B cell (primary cell): ENCODE results near the gene ALG1L2. TPM values are rescaled to one million over a fixed set of nuclear protein-coding genes. Genes with fewer than 3 reads are reported as not detected.
"Not testable (repeated sequence)": the region's sequence is repeated elsewhere in the genome, so short reads cannot be mapped to it uniquely, and the experiment has no call there.

Source experiments
- ATAC-seq: fragments of 200-7000 bp; cut with Tn5 transposase; one replicate; pipeline ENCODE4 v1.10.0; 2021; ENCODE audit warnings: low read depth, mild to moderate bottlenecking, moderate number of reproducible peaks, moderate library complexity
- CTCF ChIA-PET: fragments of 350-600 bp; sonication (Branson Sonifier 250); formaldehyde crosslinking; loops from one replicate; lab custom pipeline; 2021; ENCODE audit warnings: antibody characterized with exemption, inconsistent platforms; lab: Charles Lee
- POLR2A ChIA-PET: fragments of 350-600 bp; sonication (Branson Sonifier 250); formaldehyde crosslinking; loops from one replicate; lab custom pipeline; 2021; ENCODE audit warnings: antibody characterized with exemption; lab: Charles Lee
- DNase-seq: peaks from one replicate; pipeline ENCODE4 v3.0.0; 2013
- H2AFZ ChIP-seq: 2 replicates; pipeline ENCODE4 v1.6.1; 2012; ENCODE audit warnings: mild to moderate bottlenecking, low read depth, low read length; ENCODE audit not compliant: insufficient read depth, poor library complexity, severe bottlenecking
- H3K27ac ChIP-seq, 2 donors: 1 replicate in 1 of 2; 2 replicates in 1 of 2; pipeline ENCODE4 v1.5.1; 2012 to 2013; ENCODE audit warnings: low read length in 2 of 2, mild to moderate bottlenecking in 2 of 2, moderate library complexity in 1 of 2
- H3K27me3 ChIP-seq, 4 experiments: fragments of 200-600 bp in 1 of 4; sonication (generic) in 1 of 4; replicated peaks in 1 of 4; 1 replicate in 2 of 4; 2 replicates in 2 of 4; pipeline versions ENCODE4 v1.6.1 to v1.7.0; 2013 to 2016; ENCODE audit warnings: low read length in 3 of 4, mild to moderate bottlenecking in 2 of 4, mixed read lengths in 1 of 4, moderate library complexity in 1 of 4; ENCODE audit not compliant: insufficient read depth in 4 of 4, control insufficient read depth in 3 of 4; ENCODE audit errors: control extremely low read depth in 1 of 4
- H3K36me3 ChIP-seq, 2 experiments: replicated peaks in 1 of 2; 1 replicate in 1 of 2; 2 replicates in 1 of 2; pipeline versions ENCODE4 v1.6.1 to v1.7.1; 2013; ENCODE audit warnings: low read length in 1 of 2; ENCODE audit not compliant: insufficient read depth in 2 of 2, control insufficient read depth in 1 of 2; ENCODE audit errors: control extremely low read depth in 1 of 2, extremely low read depth in 1 of 2
- H3K4me1 ChIP-seq, 2 donors: fragments of 200-600 bp in 1 of 2; sonication (generic) in 1 of 2; 1 replicate in 1 of 2; 2 replicates in 1 of 2; pipeline versions ENCODE4 v1.5.1 to v1.6.1; 2013 to 2017; ENCODE audit warnings: low read length in 2 of 2; ENCODE audit not compliant: control insufficient read depth in 2 of 2, insufficient read depth in 2 of 2
- H3K4me2 ChIP-seq: replicated peaks from 2 replicates; pipeline ENCODE3; 2012; ENCODE audit warnings: mild to moderate bottlenecking, low read depth, low read length; ENCODE audit not compliant: poor library complexity, severe bottlenecking
- H3K4me3 ChIP-seq, 5 experiments: fragments of 200-600 bp in 1 of 5; sonication (generic) in 1 of 5; 1 replicate in 3 of 5; 2 replicates in 2 of 5; pipeline versions ENCODE4 v1.5.1 to v1.7.0; 2011 to 2016; ENCODE audit warnings: low read length in 4 of 5, mild to moderate bottlenecking in 4 of 5, low read depth in 2 of 5, control low read depth in 1 of 5, moderate library complexity in 1 of 5; ENCODE audit not compliant: insufficient read depth in 1 of 5; ENCODE audit errors: control extremely low read depth in 1 of 5, extremely low read depth in 1 of 5
- H3K79me2 ChIP-seq: fragments of 200-600 bp; sonication (generic); one replicate; pipeline ENCODE4 v1.6.0; 2016; ENCODE audit warnings: low read length; ENCODE audit not compliant: control insufficient read depth, insufficient read depth
- H3K9ac ChIP-seq: fragments of 200-600 bp; sonication (generic); 2 replicates; pipeline ENCODE4 v1.6.1; 2017; ENCODE audit warnings: mild to moderate bottlenecking, low read length, moderate library complexity
- H3K9me3 ChIP-seq, 3 donors: one replicate each; pipeline versions ENCODE4 v1.6.1 to v1.7.1; 2013; ENCODE audit warnings: low read length in 2 of 3; ENCODE audit not compliant: control insufficient read depth in 2 of 3, insufficient read depth in 1 of 3; ENCODE audit errors: control extremely low read depth in 1 of 3
- H4K20me1 ChIP-seq: 2 replicates; pipeline ENCODE4 v1.6.0; 2012; ENCODE audit warnings: mild to moderate bottlenecking, low read length; ENCODE audit not compliant: insufficient read depth, control insufficient read depth, poor library complexity, severe bottlenecking
- H3K27ac Mint-ChIP-seq: one replicate; pipeline ENCODE4 v1.8.0; 2021; ENCODE audit warnings: mixed read lengths
- H3K27me3 Mint-ChIP-seq: one replicate; pipeline ENCODE4 v1.8.0; 2021; ENCODE audit warnings: mixed read lengths
- H3K4me1 Mint-ChIP-seq: one replicate; pipeline ENCODE4 v1.8.0; 2021; ENCODE audit warnings: mixed read lengths
- H3K4me3 Mint-ChIP-seq: one replicate; pipeline ENCODE4 v1.8.0; 2021; ENCODE audit warnings: mixed read lengths
- H3K9me3 Mint-ChIP-seq: one replicate; pipeline ENCODE4 v1.8.0; 2022; ENCODE audit warnings: mixed read lengths; ENCODE audit not compliant: insufficient read depth
- CTCF ChIP-seq: fragments of 200-600 bp; IDR thresholded peaks from one replicate; pipeline ENCODE4 v1.8.0; 2022; ENCODE audit warnings: antibody characterized with exemption, mild to moderate bottlenecking
- EZH2 ChIP-seq: IDR thresholded peaks from 2 replicates; pipeline ENCODE4 v1.6.1; 2012; ENCODE audit warnings: borderline replicate concordance, low read depth, mild to moderate bottlenecking, moderate library complexity, low read length; ENCODE audit not compliant: insufficient read depth, poor library complexity, severe bottlenecking
- WGBS: methylation state at CpG from one replicate; pipeline ENCODE4 v1.1.5; 2013; ENCODE audit warnings: missing lambda C conversion rate; ENCODE audit not compliant: insufficient coverage; 5-methylcytosine and 5-hydroxymethylcytosine counted together
- intact Hi-C: fragments of 100-400 bp; cut with micrococcal nuclease; formaldehyde crosslinking; loops from one replicate; pipeline ENCODE4 v1.10.0; 2022
- polyA minus RNA-seq: library from RNA; depleted of rRNA, polyadenylated mRNA; stranded (reverse); fragments of >200 nt; gene quantifications from 2 replicates; pipeline ENCODE4 v1.2.3, GENCODE V29; 2012
- polyA plus RNA-seq: library from polyadenylated mRNA; depleted of rRNA; stranded (reverse); fragments of >200 nt; gene quantifications from 2 replicates; pipeline ENCODE4 v1.2.3, GENCODE V29; 2012
- total RNA-seq, 2 donors: library from RNA; stranded (reverse); fragments of 120-200 nt in 1 of 2; gene quantifications; 1 replicate in 1 of 2; 2 replicates in 1 of 2; pipeline versions ENCODE4 v1.2.3 to v1.2.4, GENCODE V29; 2013 to 2022

The ALG1L2 gene
- 8.4 and 8.8 TPM in 2 replicates for total RNA-seq
- total RNA-seq (2013), result 2.2 TPM
- not detected in 2 replicates for polyA plus RNA-seq
- polyA minus RNA-seq, result not detected in 2 replicates

DNA sequence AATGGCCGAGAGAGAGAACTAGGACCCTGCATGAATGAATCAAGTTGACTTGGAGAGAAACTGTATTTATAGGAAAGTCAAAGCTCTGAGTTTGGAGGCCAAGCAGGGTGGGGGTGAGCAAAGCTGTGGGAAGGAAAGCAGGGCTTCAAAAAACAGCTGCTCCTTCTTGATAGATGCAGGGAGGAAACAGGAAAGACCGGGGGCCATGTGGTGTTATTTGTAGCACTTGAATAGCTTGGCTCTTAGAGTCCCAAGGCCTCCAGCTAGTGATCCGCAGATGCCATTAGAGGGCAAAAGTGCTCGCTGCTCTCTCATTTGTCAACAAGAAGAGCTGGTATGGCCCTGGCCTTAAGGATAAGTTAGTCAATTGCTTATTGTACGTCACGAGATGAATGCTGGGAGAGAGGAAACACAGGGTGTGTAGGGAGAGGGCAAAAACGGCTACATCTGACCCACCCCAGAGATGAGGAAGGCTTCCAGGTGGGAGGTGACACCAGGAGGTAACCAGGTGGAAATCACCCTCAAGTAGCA, at the start of gene ALG1L2:
ALG1L2 (plus strand) TSS at position 481 of the 531 bp plus-strand sequence. CDS start 186 bp downstream, outside the sequence.
- Histone ChIP-seq H3K9ac (no peak within 1 kb of the TSS), H3K4me3 (no peak within 1 kb of the TSS), H3K9me3 (no peaks in the 10 kb centered on the region), H3K27ac (no peak within 1 kb of the TSS), H3K36me3 (no peaks in the 10 kb centered on the region), H3K27me3 (peaks cover 0 to 5% (median 0%) of the 10 kb centered on the region in 4 experiments), H2AFZ (no peak within 1 kb of the TSS), H3K4me2 (no peak within 1 kb of the TSS), H3K4me1 (no peaks in the 10 kb centered on the region), H3K79me2 (no peaks in the 10 kb centered on the region), H4K20me1 (no peaks in the 10 kb centered on the region)
- no peak for TF ChIP-seq EZH2
- TF ChIP-seq CTCF, result no peak
- Mint-ChIP-seq H3K27me3 (peaks cover 15% of the 10 kb centered on the region), H3K9me3 (no peaks in the 10 kb centered on the region), H3K4me3 (no peak within 1 kb of the TSS), H3K4me1 (no peaks in the 10 kb centered on the region), H3K27ac (no peak within 1 kb of the TSS)
- WGBS, result 11% methylated on average over 7 of the region's 7 CpGs
- CTCF ChIA-PET, result no interaction called here
- intact Hi-C loops, result no loop called here
- ATAC-seq (no peak), DNase-seq (no peak)
- POLR2A ChIA-PET, result no interaction called here

DNA sequence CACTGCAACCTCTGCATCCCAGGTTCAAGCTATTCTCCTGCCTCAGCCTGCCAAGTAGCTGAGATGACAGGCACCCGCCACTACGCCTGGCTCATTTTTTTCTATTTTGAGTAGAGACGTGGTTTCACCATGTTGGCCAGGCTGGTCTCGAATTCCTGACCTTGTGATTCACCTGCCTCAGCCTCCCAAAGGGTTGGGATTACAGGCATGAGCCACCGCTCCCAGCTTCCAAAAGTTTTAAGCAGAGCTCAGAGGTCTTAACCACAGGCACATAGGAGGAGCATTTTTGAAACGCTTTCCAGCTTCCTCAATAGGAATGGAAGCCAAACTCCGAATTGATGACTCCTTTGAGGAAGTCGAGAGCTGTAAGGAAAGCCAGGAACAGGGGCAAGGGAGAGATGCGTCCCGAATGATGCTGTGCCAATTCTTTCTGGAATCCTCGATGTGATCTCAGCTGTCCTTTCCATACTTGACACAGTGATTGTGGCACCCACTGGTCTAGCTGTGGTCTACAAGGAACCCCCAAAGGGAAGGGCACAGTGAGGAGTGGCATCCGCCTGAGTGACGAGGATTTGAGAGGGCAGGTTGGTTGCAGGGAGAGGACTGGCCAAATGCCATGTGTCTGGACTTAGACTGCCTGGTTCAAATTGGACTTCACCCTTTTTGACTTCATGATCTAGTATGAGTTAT, 44.4 kb upstream of the ALG1L2 start:
- H3K4me3 Mint-ChIP-seq, intact Hi-C loops: not testable (repeated sequence)
- peaks cover 12% of the 10 kb centered on the region for H3K27me3 Mint-ChIP-seq

DNA sequence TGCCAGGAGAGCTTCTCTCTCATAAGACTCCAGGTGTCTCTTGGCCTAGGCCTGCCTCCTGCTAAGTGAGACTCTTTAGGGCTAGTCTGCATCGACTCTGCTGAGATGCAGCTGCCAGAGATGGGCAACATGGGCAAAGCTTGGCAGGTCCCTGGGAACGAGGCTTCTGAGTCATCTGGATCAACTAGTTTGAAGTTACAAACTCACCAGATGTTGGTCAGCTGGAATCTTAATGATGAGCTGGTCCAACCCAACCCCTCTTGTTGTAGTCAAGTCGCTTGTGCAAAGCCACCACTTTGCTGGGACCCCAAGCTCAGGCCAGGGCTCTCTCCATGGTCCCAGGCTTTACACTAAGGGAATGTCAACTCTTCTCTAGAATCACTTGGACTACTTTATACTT, 38.9 kb upstream of the ALG1L2 start:
- H3K27me3 Mint-ChIP-seq, H3K36me3 ChIP-seq, intact Hi-C loops, H4K20me1 ChIP-seq, H3K9ac ChIP-seq, H3K4me2 ChIP-seq, H3K4me3 Mint-ChIP-seq, H3K9me3 ChIP-seq, H3K27ac Mint-ChIP-seq, H3K79me2 ChIP-seq, POLR2A ChIA-PET, H3K27ac ChIP-seq, DNase-seq, H3K4me1 Mint-ChIP-seq, H3K4me3 ChIP-seq, H3K9me3 Mint-ChIP-seq, ATAC-seq, H3K27me3 ChIP-seq, H2AFZ ChIP-seq: not testable (repeated sequence)
- CTCF ChIA-PET, result interaction anchor here (0.9 kb wide), 1 partner anchor 54 kb away, joined by 3 read pairs; no protein-coding TSS in a partner anchor
- 74% methylated on average over 3 of the region's 3 CpGs for WGBS
- peaks cover 0 to 11% of the 10 kb centered on the region in 2 donors for H3K4me1 ChIP-seq

More for the DNA sequence above, 44.4 kb upstream of the ALG1L2 start:
- H3K4me1 Mint-ChIP-seq, POLR2A ChIA-PET, H3K4me3 ChIP-seq, ATAC-seq, DNase-seq, H3K4me2 ChIP-seq, H4K20me1 ChIP-seq, H3K36me3 ChIP-seq, H3K27me3 ChIP-seq, H3K9me3 ChIP-seq, CTCF ChIA-PET, H2AFZ ChIP-seq, H3K4me1 ChIP-seq, H3K27ac Mint-ChIP-seq, H3K9me3 Mint-ChIP-seq, H3K79me2 ChIP-seq, H3K27ac ChIP-seq, H3K9ac ChIP-seq: not testable (repeated sequence)
- WGBS, result 94% methylated on average over 6 of the region's 13 CpGs
